Liver (tissue), 9 donors: ENCODE measurements around the gene PHLDB3. TPM values are rescaled to one million over a fixed set of nuclear protein-coding genes. Genes with fewer than 3 reads are reported as not detected.

Experiments
- DNase-seq: peaks from one replicate; pipeline ENCODE4 v3.0.0-alpha.2; 2017; ENCODE audit warnings: low spot score
- H3K27ac ChIP-seq, 2 donors: one replicate each; pipeline ENCODE4 v1.7.0; 2013; ENCODE audit warnings: inconsistent platforms in 2 of 2, low read length in 2 of 2, control low read depth in 1 of 2, low read depth in 1 of 2, mild to moderate bottlenecking in 1 of 2
- H3K27me3 ChIP-seq, 4 donors: one replicate each; pipeline versions ENCODE4 v1.6.1 to v1.7.0; 2013; ENCODE audit warnings: low read length in 3 of 4, inconsistent platforms in 1 of 4, mild to moderate bottlenecking in 1 of 4, moderate library complexity in 1 of 4; ENCODE audit not compliant: control insufficient read depth in 4 of 4, insufficient read depth in 4 of 4
- H3K36me3 ChIP-seq, 4 donors: one replicate each; pipeline versions ENCODE4 v1.6.1 to v1.7.0; 2013; ENCODE audit warnings: low read length in 3 of 4, mild to moderate bottlenecking in 3 of 4, low read depth in 1 of 4, moderate library complexity in 1 of 4; ENCODE audit not compliant: control insufficient read depth in 4 of 4, insufficient read depth in 3 of 4
- H3K4me1 ChIP-seq, 4 donors: one replicate each; pipeline versions ENCODE4 v1.6.1 to v1.7.0; 2013; ENCODE audit warnings: low read length in 3 of 4, mild to moderate bottlenecking in 3 of 4, moderate library complexity in 1 of 4; ENCODE audit not compliant: control insufficient read depth in 4 of 4, insufficient read depth in 4 of 4
- H3K4me3 ChIP-seq, 3 donors: one replicate each; pipeline versions ENCODE4 v1.6.1 to v1.7.0; 2013; ENCODE audit warnings: low read length in 3 of 3, control low read depth in 1 of 3, low read depth in 1 of 3, mild to moderate bottlenecking in 1 of 3
- H3K9ac ChIP-seq, 2 donors: one replicate each; pipeline ENCODE4 v1.7.0; 2013; ENCODE audit warnings: low read length in 2 of 2, mild to moderate bottlenecking in 2 of 2, moderate library complexity in 2 of 2, control low read depth in 1 of 2, low read depth in 1 of 2
- H3K9me3 ChIP-seq, 4 donors: one replicate each; pipeline versions ENCODE4 v1.6.1 to v1.7.0; 2013; ENCODE audit warnings: low read length in 3 of 4; ENCODE audit not compliant: control insufficient read depth in 4 of 4
- EGR1 ChIP-seq, 2 donors: IDR thresholded peaks; 2 replicates each; pipeline ENCODE4 v1.6.1; 2016 to 2018; ENCODE audit warnings: antibody characterized with exemption in 2 of 2, low read depth in 2 of 2
- FOXA1 ChIP-seq: IDR thresholded peaks from 2 replicates; pipeline ENCODE4 v1.6.1; 2016; ENCODE audit warnings: antibody characterized with exemption
- FOXA2 ChIP-seq: IDR thresholded peaks from 2 replicates; pipeline ENCODE4 v1.6.1; 2016; ENCODE audit warnings: antibody characterized with exemption
- GABPA ChIP-seq, 2 donors: IDR thresholded peaks in 1 of 2; conservative IDR thresholded peaks in 1 of 2; 2 replicates each; pipeline ENCODE4 v1.6.1; 2016; ENCODE audit warnings: antibody characterized with exemption in 2 of 2, mild to moderate bottlenecking in 1 of 2, moderate library complexity in 1 of 2
- HNF4A ChIP-seq, 2 donors: conservative IDR thresholded peaks; 2 replicates each; pipeline ENCODE4 v1.6.1; 2016; ENCODE audit warnings: antibody characterized with exemption in 2 of 2, mild to moderate bottlenecking in 2 of 2
- HNF4G ChIP-seq: IDR thresholded peaks from 2 replicates; pipeline ENCODE4 v1.6.1; 2016; ENCODE audit warnings: antibody characterized with exemption
- JUND ChIP-seq, 2 donors: IDR thresholded peaks; 2 replicates each; pipeline ENCODE4 v1.6.1; 2016; ENCODE audit warnings: antibody characterized with exemption in 2 of 2
- NR2F2 ChIP-seq: IDR thresholded peaks from 2 replicates; pipeline ENCODE4 v1.6.1; 2016; ENCODE audit warnings: antibody characterized with exemption
- RAD21 ChIP-seq, 2 donors: IDR thresholded peaks; 2 replicates each; pipeline ENCODE4 v1.6.1; 2016; ENCODE audit warnings: antibody characterized with exemption in 2 of 2, mild to moderate bottlenecking in 2 of 2
- RXRA ChIP-seq, 2 donors: IDR thresholded peaks; 2 replicates each; pipeline ENCODE4 v1.6.1; 2017 to 2018; ENCODE audit warnings: antibody characterized with exemption in 2 of 2, mild to moderate bottlenecking in 1 of 2
- SP1 ChIP-seq: IDR thresholded peaks from 2 replicates; pipeline ENCODE4 v1.6.1; 2018; ENCODE audit warnings: antibody characterized with exemption, mild to moderate bottlenecking
- TAF1 ChIP-seq: conservative IDR thresholded peaks from 2 replicates; pipeline ENCODE4 v1.6.1; 2016; ENCODE audit warnings: antibody characterized with exemption, mild to moderate bottlenecking
- YY1 ChIP-seq: IDR thresholded peaks from 2 replicates; pipeline ENCODE4 v1.6.1; 2016; ENCODE audit warnings: antibody characterized with exemption, mild to moderate bottlenecking
- WGBS: extraction: QIAGEN DNeasy Blood & Tissue Kit; methylation state at CpG from one replicate; pipeline ENCODE4 v1.1.7; 2013; 5-methylcytosine and 5-hydroxymethylcytosine counted together
- polyA plus RNA-seq, 2 donors: library from polyadenylated mRNA; stranded (reverse) in 1 of 2; unstranded in 1 of 2; fragments of 200-250 nt in 1 of 2; fragments of >200 nt in 1 of 2; fragmentation: Nextera tagmentation in 1 of 2; extraction: Ambion mirVana in 1 of 2; gene quantifications; one replicate each; pipeline versions ENCODE4 v1.2.1 to v1.2.3, GENCODE V29; 2013 to 2015
- total RNA-seq, 2 donors: library from RNA; depleted of rRNA; stranded (reverse); fragments of >200 nt; gene quantifications; one replicate each; pipeline ENCODE4 v1.2.3, GENCODE V29; 2014
- TF ChIP-seq, protein P1 (sequence below): IDR thresholded peaks from 2 replicates; pipeline ENCODE4 v1.6.1; 2016; ENCODE audit warnings: antibody characterized with exemption
- TF ChIP-seq, protein P2 (sequence below): fragments of 150-350 bp; IDR thresholded peaks from 2 replicates; pipeline ENCODE4 v1.5.1; 2017; ENCODE audit warnings: improper control_type of control experiment, low read depth, low read length; ENCODE audit not compliant: missing input control
- TF ChIP-seq, protein P3 (sequence below): IDR thresholded peaks from 2 replicates; pipeline ENCODE4 v1.6.1; 2016; ENCODE audit warnings: antibody characterized with exemption, mild to moderate bottlenecking
- TF ChIP-seq, protein P4 (sequence below): IDR thresholded peaks from 2 replicates; pipeline ENCODE4 v1.6.1; 2016; ENCODE audit warnings: antibody characterized with exemption
- TF ChIP-seq, protein P5 (sequence below): IDR thresholded peaks from 2 replicates; pipeline ENCODE4 v1.6.1; 2016; ENCODE audit warnings: antibody characterized with exemption
- donor health status: healthy.
- donor health status: healthy.
- donor health status: healthy.
- donor health status: healthy.
- donor health status: healthy.

PHLDB3 gene
- total and polyA plus RNA-seq, 4 donors = 10.6 to 18.2 (median 11.7) TPM

DNA sequence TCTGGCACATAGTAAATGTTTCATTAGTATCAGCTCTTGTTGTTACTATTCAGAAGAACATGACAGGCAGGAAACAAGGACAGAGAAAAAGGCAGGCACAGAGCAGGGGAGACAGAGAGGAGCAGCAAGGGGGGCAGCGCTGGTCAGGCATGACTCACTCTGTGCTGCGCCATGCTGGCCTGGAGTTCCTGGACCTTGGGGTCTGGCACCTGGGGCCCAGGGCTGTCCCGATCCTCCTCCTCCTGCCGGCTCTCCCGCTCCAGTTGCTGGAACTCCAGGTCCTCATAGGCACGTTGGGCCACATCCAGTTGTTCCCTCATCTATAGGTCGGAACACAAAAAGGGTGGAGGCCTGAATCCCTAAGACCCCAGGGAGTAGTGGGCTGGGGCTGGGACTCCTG, 7.6 kb downstream of the PHLDB3 start:
- H3K27ac ChIP-seq = no peak overlapping the region
- peaks cover 13 to 36% (median 26%) of the 10 kb centered on the region in 4 donors for H3K4me1 ChIP-seq
- H3K9ac ChIP-seq = no peak overlapping the region
- no peaks in the 10 kb centered on the region for H3K9me3 ChIP-seq
- no peaks in the 10 kb centered on the region for H3K27me3 ChIP-seq
- H3K4me3 ChIP-seq = no peak overlapping the region
- DNase-seq = no peak
- peaks cover 4 to 18% (median 9%) of the 10 kb centered on the region in 4 donors for H3K36me3 ChIP-seq
- TF ChIP-seq, protein P1, sequence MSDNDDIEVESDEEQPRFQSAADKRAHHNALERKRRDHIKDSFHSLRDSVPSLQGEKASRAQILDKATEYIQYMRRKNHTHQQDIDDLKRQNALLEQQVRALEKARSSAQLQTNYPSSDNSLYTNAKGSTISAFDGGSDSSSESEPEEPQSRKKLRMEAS = no peak
- TF ChIP-seq FOXA2 (no peak), NR2F2 (no peak), TAF1 (no peak), HNF4A (conservative IDR thresholded peaks at IDR 0.05) (no peak), FOXA1 (no peak), GABPA (IDR thresholded peaks at IDR 0.05 in 1 of 2, conservative IDR thresholded peaks at IDR 0.05 in 1 of 2) (no peak), SP1 (no peak), HNF4G (no peak)
- TF ChIP-seq, protein P2, sequence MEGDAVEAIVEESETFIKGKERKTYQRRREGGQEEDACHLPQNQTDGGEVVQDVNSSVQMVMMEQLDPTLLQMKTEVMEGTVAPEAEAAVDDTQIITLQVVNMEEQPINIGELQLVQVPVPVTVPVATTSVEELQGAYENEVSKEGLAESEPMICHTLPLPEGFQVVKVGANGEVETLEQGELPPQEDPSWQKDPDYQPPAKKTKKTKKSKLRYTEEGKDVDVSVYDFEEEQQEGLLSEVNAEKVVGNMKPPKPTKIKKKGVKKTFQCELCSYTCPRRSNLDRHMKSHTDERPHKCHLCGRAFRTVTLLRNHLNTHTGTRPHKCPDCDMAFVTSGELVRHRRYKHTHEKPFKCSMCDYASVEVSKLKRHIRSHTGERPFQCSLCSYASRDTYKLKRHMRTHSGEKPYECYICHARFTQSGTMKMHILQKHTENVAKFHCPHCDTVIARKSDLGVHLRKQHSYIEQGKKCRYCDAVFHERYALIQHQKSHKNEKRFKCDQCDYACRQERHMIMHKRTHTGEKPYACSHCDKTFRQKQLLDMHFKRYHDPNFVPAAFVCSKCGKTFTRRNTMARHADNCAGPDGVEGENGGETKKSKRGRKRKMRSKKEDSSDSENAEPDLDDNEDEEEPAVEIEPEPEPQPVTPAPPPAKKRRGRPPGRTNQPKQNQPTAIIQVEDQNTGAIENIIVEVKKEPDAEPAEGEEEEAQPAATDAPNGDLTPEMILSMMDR = no peak
- 97% methylated on average over 7 of the region's 7 CpGs for WGBS

DNA sequence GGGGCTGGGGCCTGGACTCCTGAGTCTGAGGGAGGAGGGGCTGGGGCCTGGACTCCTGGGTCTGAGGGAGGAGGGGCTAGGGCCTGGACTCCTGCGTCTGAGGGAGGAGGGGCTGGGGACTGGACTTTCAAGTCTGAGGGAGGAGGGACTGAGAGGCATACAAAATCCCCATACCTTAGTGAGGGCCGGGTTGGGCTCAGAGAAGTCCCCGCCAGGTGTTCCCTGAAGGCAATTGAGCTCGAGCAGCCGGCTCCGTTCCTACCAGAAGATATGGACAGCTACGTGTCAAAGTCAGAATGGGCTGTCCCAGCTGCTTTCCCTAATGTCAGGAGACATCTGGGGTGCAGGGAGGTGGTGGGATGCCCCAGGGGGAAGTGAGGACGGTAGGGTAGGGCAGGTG, 9.5 kb downstream of the PHLDB3 start:
- H3K27me3 ChIP-seq = no peaks in the 10 kb centered on the region
- TF ChIP-seq JUND (IDR thresholded peaks at IDR 0.05) (no peak), SP1 (no peak), TAF1 (no peak), HNF4A (conservative IDR thresholded peaks at IDR 0.05) (no peak), RAD21 (IDR thresholded peaks at IDR 0.05) (no peak), RXRA (IDR thresholded peaks at IDR 0.05) (no peak), NR2F2 (no peak), EGR1 (IDR thresholded peaks at IDR 0.05; ENCODE audit: low read depth in 2 of 2) (no peak), HNF4G (no peak), GABPA (IDR thresholded peaks at IDR 0.05 in 1 of 2, conservative IDR thresholded peaks at IDR 0.05 in 1 of 2) (no peak), FOXA2 (no peak), FOXA1 (no peak), YY1 (no peak)
- TF ChIP-seq, protein P2 = no peak
- TF ChIP-seq, protein P1 = no peak
- TF ChIP-seq, protein P3, sequence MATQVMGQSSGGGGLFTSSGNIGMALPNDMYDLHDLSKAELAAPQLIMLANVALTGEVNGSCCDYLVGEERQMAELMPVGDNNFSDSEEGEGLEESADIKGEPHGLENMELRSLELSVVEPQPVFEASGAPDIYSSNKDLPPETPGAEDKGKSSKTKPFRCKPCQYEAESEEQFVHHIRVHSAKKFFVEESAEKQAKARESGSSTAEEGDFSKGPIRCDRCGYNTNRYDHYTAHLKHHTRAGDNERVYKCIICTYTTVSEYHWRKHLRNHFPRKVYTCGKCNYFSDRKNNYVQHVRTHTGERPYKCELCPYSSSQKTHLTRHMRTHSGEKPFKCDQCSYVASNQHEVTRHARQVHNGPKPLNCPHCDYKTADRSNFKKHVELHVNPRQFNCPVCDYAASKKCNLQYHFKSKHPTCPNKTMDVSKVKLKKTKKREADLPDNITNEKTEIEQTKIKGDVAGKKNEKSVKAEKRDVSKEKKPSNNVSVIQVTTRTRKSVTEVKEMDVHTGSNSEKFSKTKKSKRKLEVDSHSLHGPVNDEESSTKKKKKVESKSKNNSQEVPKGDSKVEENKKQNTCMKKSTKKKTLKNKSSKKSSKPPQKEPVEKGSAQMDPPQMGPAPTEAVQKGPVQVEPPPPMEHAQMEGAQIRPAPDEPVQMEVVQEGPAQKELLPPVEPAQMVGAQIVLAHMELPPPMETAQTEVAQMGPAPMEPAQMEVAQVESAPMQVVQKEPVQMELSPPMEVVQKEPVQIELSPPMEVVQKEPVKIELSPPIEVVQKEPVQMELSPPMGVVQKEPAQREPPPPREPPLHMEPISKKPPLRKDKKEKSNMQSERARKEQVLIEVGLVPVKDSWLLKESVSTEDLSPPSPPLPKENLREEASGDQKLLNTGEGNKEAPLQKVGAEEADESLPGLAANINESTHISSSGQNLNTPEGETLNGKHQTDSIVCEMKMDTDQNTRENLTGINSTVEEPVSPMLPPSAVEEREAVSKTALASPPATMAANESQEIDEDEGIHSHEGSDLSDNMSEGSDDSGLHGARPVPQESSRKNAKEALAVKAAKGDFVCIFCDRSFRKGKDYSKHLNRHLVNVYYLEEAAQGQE = no peak
- TF ChIP-seq, protein P4, sequence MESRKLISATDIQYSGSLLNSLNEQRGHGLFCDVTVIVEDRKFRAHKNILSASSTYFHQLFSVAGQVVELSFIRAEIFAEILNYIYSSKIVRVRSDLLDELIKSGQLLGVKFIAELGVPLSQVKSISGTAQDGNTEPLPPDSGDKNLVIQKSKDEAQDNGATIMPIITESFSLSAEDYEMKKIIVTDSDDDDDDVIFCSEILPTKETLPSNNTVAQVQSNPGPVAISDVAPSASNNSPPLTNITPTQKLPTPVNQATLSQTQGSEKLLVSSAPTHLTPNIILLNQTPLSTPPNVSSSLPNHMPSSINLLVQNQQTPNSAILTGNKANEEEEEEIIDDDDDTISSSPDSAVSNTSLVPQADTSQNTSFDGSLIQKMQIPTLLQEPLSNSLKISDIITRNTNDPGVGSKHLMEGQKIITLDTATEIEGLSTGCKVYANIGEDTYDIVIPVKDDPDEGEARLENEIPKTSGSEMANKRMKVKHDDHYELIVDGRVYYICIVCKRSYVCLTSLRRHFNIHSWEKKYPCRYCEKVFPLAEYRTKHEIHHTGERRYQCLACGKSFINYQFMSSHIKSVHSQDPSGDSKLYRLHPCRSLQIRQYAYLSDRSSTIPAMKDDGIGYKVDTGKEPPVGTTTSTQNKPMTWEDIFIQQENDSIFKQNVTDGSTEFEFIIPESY = no peak
- TF ChIP-seq, protein P5, sequence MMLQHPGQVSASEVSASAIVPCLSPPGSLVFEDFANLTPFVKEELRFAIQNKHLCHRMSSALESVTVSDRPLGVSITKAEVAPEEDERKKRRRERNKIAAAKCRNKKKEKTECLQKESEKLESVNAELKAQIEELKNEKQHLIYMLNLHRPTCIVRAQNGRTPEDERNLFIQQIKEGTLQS = no peak
- no peak overlapping the region for H3K27ac ChIP-seq
- peaks cover 4 to 25% (median 9%) of the 10 kb centered on the region in 4 donors for H3K36me3 ChIP-seq
- DNase-seq = no peak
- no peak overlapping the region for H3K9ac ChIP-seq
- WGBS = 95% methylated on average over 8 of the region's 8 CpGs
- H3K4me3 ChIP-seq = no peak overlapping the region
- H3K9me3 ChIP-seq = no peaks in the 10 kb centered on the region
- H3K4me1 ChIP-seq = peaks cover 14 to 32% (median 21%) of the 10 kb centered on the region in 4 donors
